Activated CD4-positive, alpha-beta T cell treated with anti-CD3 and anti-CD28 coated beads, Interleukin-10, Interleukin-2, amounts not matched to agents 100 ng/mL and 50 ng/mL, durations not matched to agents 16 hours and 8 hours (primary cell): ENCODE results near the gene TMPRSS11A.

Source experiments
- DNase-seq: peaks from one replicate; pipeline ENCODE4 v3.0.0-alpha.2; 2020

Gene TMPRSS11A

DNA sequence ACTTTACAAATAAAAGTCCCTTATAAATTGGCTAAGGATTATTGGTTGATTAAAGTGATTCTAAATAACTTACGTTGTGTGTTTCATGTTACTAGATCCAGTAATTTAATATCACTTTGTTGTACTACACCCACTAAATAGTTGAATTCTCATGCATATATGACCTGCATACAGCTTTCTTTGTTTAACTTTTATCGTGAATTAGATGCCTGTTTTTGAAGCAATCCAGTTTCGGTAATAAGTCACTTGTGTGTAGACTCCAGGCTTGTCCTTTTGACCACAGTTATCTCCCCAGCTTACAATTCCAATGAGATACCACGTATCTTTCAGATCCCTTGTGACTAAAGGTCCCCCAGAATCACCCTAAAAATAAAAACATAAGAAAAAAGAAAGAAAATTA, 52.2 kb downstream of the TMPRSS11A start:
- no peak for DNase-seq

DNA sequence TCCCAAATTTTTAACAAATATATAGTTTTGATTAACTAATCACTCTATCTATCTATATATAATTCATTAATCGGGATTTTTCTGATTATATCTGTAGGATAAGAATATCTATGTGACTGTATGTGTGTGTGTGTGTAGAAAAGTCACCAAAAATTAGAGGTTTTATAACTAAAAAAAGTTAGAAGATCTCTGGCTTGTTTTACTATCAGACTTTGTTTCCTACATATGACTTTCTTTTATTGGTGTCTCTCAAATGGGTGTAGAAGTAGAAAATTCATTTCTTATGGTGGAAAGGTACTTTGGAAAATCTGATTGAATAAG, 52.7 kb downstream of the TMPRSS11A start:
- no peak for DNase-seq

DNA sequence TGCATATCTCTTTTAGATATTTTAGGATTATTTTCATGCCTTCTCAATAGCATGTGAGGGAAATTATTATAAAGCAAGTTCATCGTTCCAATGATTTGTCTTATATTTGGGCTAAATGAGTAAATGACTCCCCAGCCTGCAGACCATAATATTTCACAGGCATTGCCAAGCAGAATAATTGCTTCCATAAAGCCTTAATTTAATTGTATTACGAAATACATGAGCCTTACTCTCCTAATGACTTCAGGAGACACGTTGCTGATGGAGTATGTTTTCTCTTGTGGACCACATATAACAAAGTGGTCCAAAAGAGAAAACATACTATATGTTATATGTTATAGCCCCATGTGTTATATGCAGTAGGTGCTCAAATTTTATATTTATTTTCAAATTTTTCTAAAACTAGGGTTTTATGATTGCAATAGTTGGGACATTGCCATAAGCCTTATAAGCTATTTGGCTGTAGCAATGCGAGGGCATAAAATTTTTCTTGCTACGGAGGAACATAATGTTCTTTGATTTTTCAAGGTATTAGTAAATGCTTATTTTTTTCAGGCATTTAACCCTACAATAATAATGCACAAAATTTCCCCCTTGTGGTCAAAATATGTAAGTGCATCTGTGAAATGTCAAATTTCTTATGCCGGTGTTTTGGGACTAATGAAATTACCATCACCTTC, 53.2 kb downstream of the TMPRSS11A start:
- peak; percentile 26 for DNase-seq

DNA sequence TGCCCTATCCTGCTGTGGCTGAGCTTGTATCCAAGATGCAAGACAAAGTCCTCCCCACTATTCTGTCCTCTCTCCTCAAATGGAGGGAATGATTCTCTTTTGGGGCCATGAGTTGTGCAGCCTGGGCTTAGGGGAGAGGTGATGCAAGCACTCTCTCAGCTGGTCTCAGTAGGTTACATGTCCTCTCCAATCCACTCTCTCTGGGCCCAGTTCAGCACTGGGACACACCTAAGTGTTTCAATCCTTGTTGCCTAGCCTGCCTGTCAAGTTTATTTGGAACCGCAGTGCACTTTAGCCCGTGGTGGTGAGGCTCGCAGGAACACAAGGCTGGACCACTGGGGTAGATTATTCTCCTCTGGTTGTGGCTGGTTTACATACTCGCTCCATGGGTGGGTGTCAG, 55.6 kb downstream of the TMPRSS11A start:
- no peak for DNase-seq

DNA sequence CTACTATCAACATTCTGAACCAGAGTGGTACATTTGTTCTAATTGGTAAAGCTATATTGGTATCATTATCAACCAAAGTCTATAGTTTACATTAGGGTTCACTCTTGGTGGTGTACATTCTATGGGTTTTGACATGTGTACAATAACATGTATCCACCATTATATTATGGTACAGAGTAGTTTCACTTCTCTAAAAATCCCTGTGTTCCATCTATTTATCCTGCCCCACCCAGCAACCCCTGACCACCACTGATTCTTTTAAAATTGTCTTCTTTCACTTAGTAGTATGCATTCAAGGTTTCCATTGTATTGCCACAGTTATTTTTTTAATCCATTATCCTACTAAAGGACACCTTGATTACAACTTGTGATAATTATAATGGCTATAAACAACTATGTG, 64.2 kb downstream of the TMPRSS11A start:
- DNase-seq: no peak

DNA sequence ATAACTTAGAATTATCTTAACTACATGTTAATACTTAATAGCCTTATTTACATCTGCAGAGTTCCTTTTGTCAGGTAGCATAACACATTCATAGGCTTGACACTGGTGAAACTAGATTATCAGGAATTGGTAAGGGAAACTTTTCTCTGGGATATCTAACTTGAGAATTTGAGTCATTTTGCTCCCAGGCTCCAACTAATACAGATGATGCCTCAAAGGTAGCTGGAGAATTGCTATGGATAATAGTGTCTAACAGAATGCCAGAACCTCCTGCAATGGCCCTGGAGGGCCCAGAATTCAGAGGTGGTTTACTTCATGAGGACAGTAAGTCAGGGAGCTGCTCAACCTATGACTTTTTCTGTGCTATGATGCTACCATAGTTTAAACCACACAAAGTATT, 65.6 kb downstream of the TMPRSS11A start:
- DNase-seq: no peak

DNA sequence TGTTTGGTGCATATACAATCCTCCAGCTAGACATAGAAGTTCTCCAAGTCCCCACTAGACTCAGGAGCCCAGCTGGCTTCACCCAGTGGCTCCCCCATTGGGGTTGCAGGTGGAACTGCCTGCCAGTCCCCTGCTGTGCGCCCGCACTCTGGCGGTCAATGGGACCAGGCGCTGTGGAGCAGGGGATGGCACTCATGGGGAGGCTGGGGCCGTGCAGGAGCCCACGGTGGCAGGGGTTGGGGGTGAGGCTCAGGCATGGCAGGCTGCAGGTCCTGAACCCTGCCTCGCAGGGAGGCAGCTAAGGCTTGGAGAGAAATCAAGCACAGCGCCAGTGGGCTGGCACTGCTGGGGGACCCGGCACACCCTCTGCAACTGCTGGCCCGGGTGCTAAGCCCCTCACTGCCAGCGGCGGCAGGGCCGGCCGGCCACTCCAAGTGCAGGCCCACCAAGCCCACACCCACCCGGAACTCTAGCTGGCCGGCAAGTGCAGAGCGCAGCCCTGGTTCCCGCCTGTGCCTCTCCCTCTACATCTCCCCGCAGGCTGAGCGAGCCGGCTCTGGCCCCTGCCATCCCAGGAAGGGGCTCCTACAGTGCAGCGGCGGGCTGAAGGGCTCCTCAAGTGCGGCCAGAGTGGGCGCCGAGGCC, 66.8 kb downstream of the TMPRSS11A start:
- no peak for DNase-seq

DNA sequence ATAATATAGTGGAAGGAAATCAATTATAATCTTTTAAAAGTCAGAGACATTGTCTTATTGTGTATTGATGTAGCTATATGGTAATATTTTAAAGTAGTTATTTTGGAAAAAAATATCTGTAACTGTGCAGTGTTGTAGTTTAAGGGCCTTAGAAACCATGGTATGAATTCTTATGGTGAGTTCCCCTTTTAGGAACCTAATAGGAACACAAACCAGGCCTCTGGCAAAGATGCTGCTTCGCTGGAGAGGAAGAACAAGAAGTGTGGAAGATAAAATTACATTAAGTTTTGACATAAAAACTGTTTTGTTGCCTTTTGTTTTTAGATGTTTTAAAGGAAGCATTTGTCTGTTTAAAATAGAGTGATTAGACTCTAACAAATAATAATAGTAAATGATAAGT, 68.6 kb downstream of the TMPRSS11A start:
- no peak for DNase-seq

DNA sequence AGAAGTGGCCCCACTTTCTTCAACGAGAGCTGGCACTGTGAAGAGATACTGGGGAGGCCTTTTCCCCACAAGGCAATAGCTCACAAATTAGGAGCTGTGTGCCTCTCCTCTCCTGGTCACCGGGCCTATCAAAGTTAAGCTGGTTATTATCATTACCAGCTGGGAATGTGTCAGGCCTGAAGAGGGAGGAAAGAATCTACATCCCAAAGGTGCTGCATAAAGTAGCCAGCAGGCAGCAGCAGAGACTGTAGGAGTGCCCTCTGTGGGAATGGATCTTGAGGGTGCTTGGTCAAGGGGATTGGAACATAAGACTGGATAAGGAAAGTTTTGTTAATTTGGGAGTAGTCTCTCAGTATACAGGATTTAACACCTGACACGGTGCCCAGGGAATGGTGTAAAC, 70.4 kb downstream of the TMPRSS11A start:
- no peak for DNase-seq

DNA sequence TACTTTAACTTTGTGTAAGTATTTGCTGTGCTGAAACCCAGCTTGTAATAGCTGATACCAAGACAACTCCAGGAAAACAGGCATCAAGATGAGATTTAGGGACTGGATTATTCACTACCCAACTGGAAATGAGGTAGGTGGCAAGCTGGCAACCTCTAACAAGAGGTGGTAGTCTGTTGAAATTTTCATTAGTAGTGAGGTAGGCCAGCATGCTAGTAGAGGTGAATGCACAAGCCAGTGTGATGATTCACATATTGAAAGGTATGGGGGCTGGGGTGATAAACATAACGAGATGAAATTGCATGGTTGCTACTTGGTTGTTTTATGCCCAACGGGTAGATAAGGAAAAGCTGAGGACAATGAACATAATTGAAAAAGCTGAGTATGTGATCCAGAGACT, 71.0 kb downstream of the TMPRSS11A start:
- DNase-seq: no peak

DNA sequence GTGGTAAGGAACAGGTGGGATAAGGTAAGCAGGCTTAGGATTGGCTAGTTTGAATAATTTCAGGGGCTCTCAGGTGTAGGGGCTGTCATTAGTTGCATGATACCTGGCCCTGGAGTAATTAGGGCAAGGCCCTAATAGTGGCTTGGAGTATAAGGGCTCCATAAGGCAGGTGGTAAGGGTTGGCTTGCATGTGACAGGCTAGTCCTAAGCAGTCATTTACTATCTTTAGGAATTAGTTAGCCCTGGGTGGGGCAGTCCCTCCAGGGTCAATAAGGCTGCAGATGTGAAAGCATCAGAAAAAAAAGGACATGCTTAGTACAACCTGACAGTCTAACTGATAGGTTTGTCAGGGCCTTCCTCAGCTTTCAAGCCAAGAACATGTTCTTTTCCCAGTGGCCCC, 71.6 kb downstream of the TMPRSS11A start:
- DNase-seq: no peak

DNA sequence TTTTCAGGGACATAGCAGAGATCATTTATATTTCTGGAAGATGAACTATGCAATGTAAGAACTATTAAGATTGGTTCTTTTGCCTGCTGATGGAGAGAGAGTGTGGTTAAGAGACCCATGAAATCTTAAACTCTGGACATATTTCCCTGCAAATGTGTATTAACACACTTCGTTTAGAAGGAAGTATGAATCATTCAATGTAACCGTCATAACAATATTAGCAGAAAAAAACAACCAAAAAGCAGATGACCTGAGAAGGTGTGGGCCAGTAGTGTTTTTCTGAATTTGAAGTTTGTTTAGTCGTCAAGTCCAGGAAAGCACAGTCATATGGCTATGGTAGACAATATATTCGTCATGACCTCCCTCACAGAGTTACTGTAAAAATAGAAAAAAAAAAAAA, 77.0 kb downstream of the TMPRSS11A start:
- no peak for DNase-seq

DNA sequence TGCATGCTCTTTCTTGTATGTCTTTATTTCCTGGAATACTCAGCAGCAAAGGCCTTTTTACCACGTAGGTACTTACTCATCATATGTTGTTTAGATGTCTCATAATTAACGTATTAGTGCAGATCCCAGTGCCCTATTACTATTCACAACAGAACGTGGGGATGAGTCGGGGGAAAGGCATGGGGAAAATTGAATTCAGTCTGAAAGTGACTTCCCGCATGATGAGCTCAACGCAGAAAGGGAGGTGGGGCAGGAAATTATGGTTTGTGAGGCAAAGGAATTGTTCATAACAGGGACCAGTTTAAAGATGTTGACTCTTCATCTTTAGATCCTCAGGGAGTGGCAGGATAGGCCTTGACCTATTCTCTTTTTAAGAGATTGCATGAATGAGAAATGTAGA, 77.5 kb downstream of the TMPRSS11A start:
- DNase-seq: no peak

DNA sequence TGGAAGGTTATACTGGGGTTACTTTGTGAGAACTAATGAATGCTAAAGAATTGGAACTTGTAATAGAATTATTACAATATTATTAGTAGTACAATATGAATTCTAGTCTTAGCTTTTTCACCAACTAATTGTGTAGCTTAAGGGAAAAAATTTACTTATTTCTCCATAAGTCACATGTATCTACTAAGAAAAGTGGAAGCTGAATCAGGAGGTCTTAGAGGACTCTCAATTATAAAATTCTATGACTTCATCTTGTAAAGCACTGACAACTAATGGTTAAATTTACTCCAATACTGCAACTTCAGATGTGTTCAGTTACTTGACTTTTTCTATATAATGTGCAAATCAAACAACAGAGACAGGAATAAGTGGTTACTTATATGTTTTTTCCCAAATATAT, 78.6 kb downstream of the TMPRSS11A start:
- DNase-seq: no peak

DNA sequence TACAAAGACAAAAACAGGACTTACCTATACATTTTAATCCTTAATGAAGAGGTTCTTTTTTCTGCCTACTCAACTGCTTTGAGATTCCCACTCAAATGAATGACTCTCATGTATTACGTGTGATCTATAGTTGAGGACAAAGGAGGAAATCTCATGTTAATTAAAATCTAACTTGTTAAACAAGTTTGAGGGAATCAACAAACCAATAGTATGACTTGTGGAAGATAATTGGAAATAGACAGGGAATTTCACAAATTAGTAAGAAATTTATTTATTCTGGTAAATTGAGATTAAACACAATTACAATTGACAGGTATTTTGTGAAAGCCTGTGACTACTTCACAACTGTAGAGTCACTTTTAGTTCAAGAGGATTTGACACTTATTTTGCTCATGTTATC, 79.4 kb downstream of the TMPRSS11A start, which contains the start of gene TMPRSS11D:
TMPRSS11D (minus strand) TSS at position 101 of the 400 bp plus-strand sequence; CDS start at position 32, 69 bp downstream.
- no peak for DNase-seq

DNA sequence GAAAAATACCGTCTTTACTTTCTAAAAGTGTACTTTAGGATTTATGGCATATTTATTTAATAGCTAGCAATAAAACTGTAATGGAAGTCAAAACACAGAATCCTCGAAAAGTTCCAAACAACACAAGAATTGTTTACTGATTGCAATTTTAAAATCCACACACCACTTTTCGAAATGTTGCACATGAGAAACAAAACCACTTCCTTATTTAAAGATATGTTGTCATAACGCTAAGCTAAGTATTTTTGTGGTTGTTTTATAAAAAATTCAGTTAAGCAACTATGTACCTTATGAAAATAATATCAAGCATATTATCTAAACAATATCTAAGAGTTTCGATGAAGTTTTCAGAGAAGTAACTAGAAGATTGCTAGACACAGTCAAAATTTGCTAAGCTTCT, 79.8 kb downstream of the TMPRSS11A start:
- DNase-seq: no peak

DNA sequence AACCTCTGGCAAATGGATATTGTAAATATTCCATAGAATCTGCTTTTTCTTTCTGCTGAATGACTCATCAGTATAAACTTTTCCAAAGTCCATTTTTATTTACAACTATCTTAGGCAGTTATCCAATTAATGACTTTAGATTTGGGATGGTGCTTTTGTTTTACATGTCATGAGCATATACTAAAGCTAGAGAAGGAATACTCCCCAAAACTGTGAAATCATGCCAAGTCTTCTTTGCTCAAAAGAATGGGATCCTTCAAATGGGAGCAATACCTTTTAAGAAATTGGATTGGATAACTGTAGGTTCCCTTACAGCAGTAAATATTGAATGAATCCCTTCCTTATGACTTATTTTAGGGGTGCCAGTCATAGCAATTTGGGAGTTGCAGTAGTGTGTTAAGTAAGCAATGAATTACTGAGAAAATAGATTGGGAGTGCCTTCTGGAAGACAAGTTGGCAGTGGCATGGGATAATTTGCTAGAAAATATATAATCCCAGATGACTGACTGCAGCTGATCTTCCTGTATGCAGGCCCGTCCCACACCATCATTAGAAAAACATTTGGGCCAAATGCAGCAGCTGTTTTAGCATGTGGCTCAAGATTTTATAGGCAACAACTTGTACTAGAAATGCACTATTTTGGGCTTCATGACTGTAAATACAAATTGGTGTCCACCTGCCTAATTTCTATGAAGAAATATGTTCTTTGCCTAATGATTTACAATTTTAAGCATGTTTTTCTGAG, 82.3 kb downstream of the TMPRSS11A start:
- no peak for DNase-seq

DNA sequence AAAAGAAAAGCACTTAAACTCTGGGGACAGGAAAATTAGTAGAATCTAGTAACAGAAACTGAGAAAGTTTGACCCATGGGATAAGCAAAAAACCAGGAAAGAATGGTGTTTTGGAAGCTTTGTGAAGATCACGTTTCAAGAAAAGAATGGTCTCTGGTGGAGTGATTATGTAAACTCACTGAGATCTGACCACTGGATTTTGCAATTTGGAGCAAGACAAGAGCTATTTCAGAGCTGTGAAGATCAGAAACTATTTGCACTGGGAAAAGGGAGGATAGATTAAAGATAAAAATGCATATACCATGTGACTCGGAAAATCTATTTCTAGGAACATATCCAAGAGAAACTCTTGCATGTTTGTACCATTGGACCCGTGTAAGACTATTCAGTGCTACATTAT, 83.8 kb downstream of the TMPRSS11A start:
- no peak for DNase-seq

DNA sequence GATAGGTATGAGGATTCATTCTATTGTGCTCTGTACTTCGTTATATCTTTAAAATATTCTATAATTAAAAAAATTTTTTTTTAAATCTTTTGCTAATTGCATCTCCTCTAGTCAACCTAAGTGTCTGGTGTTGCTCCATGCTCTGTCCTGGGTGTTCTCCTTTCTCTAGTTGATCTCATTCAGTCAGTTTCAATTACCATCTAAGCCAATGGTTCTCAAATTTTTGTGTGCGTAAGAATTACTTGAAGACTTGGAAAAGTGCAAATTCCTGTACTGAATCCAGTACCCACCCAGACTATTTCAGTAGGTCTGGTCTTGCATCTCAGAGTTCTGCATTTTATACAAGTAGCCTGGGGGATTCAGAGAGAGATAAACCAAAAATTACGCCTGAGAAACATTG, 86.2 kb downstream of the TMPRSS11A start:
- no peak for DNase-seq

DNA sequence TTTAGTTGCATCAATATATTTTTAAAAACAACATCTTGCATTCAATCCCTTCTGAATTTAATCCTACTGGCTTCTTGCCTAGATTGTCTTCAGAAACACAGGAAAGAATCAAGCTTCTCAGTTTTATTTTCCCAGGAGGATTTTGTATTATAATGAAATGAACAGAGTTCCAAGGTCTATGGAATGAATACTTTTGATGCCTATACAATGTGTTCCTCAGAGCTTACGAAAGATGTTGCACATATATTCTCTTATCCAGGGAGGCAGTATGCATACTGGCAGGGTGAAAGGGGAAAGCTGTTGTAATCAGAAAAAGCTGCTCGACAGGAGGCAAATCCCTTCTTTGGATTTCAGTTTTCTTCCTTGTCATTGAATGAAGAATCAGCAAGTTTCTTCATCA, 88.3 kb downstream of the TMPRSS11A start:
- no peak for DNase-seq

DNA sequence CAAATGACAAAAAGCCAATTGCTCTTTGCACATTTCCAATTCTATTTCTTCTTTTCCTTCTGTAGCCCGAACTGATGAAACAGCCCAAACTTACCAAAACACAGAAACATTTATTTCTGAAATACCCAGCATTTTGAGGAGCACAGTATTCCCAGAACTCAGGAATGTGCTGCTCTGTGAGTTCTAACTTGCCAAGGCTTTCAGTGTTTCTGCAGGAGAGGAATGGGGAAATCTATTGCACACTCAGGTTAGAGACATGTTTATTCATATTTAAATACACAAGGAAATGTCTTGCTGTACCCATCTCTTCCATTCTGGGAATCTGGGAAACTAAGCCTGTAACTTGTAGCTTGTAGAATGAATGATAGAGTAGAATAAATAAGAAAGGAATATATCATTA, 90.2 kb downstream of the TMPRSS11A start:
- DNase-seq: no peak

DNA sequence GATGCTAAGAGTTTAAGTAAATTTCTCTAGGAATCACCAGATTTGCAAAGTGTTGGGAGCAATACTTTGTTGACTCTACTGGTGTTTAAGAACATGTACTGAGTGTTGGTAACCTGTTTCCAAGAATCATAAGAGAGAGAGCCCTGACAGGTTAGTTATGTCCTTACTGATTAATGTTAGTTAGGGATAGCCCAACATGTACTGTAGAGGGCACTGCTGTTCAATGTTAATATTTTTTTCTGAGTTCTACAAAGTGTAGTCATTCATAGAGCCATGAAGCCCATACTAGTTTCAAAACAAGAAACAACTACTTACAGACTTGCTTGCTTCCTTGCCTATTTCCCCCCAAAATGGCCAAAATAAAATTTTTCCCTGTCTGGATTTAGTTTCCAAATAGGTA, 91.4 kb downstream of the TMPRSS11A start:
- DNase-seq: peak; percentile 43

DNA sequence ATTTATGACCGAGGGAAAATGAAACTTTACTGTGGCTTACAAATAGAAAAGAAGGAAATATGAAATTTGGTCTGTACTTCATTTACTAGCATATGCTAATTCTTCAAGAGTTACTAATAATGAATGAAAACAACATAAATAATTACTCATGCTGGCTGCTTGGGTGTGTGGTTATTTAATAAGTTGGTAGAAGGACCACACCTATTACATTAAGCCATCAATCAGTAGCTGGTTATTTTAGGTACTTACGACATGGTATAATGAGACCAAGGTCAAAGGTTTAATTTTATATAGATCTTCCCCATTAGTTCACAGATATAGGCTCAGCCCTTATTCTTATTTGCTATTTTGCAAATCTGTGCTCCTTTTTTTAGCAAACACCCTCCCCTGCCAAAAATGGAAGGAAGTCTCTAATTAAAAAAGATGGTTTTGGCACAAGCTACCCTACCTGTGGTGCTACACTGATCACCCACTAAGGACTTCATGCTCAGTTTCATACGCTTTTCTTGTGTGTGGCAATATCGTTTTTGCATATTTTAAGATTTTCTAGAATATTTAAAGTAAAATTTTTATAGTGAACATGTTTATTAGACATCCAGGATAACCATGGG, 93.6 kb downstream of the TMPRSS11A start:
- no peak for DNase-seq

DNA sequence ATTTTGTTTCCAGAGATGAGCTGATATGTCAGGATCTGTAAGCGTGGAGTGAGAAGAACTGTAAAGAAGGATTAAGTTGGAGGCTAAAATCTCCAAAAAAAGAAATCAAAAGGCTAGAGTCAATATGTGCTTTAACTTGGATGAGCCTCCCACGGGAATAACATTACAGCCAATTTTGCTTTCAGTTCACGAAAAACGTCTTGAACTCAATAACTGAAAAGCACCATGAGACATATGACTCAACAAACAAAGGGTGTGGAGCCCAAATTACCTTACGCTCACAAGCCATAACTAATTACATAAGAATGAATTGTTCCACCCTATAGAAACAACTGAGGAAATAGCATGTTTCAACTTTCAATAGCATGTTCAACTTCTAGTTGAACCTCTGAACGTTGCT, 101.8 kb downstream of the TMPRSS11A start:
- DNase-seq: no peak
